HG02623 (cell line): Measurements from ENCODE around the gene CTNNBIP1.

Experiments
- ATAC-seq: cut with Tn5 transposase; IDR thresholded peaks from one replicate; pipeline ENCODE4 v1.9.1; 2021; ENCODE audit warnings: moderate library complexity; ENCODE audit not compliant: unreplicated experiment

The CTNNBIP1 gene

DNA sequence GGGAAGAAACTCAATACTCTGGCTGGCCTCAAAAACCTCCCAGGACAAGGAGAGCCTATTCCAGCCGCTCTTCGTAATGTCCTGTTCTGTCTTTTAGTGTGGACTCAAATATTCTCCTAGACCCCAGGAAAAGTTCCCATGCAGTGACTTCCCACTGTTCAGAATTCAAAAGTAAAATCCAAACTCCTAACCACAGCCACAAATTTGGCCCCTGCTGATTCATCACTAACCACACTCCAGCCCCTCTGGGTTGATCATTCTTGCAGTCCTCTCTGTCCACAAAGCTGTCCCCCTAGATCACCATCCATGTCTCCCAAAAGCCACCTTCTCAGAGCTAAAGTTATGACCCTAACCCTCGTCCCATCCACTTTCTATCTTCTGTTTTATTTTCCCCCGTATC, 5.1 kb downstream of the CTNNBIP1 start:
- no peak for ATAC-seq

DNA sequence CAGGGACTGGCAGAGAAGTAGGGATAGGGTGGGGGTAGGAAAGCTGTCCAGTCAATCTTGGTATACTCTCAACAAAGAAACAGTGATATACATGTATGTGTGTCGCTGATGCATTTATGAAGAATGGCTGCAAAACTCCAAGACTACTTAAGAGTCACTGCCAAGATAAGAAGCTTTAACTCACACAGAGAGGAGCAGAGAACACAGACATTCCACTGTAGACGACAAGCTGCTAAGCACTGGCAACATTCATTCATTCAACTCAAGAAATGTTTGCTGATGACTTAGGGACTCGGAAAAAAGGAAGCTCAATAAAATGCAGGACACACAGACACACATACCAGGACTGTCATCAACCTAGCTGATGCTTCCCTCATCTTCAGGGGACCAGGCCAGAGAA, 5.5 kb downstream of the CTNNBIP1 start:
- ATAC-seq, result no peak

- ATAC-seq, result no peak
These were observed 6.1 kb downstream of the CTNNBIP1 start for GRCh38 chr1:9903801-9904527.

GRCh38 chr1:9902060-9902452, 8.0 kb downstream of the CTNNBIP1 start:
- no peak for ATAC-seq

DNA sequence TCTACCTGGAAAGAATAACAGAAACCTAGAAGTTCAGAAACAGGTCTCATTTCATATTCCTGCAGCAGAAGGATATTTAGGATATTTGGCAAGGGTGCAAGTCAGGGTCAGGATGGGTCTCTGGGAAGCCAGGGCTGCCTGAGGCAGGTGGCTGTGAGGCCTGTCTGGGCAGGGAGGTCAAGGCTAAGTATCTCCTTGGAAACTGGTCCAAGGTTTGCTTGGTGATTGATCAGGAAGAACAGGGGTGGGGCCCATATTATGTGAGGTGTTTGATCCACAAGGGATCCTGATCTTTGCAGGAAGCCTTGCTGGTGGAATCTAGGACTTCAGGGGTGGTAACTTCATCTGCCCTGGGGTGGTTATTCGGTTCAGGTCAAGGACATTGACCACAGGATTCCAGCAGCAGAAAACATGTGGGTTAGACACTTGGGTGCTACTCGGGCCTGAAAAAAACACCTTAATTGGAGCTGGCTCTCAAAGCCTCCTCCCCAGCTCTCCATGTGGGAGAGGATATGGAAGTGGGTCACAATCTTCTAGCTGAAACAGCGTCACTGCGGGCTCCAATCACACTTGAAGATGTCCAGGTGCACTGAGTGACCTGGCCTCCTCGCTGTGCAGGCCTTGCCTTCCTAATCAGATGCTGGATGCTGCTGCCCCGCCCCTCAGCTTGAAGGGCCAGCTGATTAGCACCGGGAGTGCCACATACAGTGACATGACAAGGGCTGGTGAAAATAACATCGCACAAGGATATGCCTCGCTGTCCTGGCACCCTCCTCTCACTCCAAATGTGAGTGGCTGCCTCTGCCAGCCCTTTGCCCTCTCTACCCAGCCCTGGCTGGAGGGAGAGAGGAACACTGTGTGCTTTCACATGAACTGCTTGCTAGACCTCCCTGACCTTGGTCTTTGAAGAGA, 8.7 kb downstream of the CTNNBIP1 start:
- no peak for ATAC-seq

GRCh38 chr1:9900142-9901043, 9.7 kb downstream of the CTNNBIP1 start:
- no peak for ATAC-seq

- no peak for ATAC-seq
These were observed 16.0 kb downstream of the CTNNBIP1 start for GRCh38 chr1:9894115-9894514.

- no peak for ATAC-seq
These were observed 17.2 kb downstream of the CTNNBIP1 start for GRCh38 chr1:9892563-9893528.

- no peak for ATAC-seq
These were observed 18.9 kb downstream of the CTNNBIP1 start for GRCh38 chr1:9891207-9891606.

DNA sequence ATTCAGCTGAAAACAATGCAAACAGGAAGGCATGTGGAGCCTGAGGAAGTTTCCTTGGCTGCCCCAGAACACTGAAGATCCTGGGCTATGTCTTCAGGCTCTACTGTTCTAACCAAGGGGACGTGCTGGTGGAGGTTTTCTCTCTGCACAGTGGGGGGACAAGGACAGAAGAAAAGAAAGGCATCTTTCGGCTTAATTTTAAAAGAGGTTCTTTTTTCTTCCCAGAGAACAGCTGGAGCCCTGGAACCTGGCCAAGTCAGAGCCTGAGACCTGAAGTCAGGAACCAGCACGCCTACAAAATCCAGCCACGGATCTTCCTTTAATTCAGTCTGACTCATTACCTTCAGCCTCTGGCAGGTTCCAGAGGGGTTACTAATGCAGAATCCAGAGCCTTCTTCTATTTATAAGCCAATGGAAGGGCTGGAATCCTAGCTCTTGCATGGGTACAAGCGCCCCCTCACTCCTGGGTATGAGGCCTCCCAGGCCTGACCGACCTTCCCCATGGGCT, 19.8 kb downstream of the CTNNBIP1 start:
- ATAC-seq, result no peak

- no peak for ATAC-seq
These were observed 20.7 kb downstream of the CTNNBIP1 start for GRCh38 chr1:9889411-9889810.

DNA sequence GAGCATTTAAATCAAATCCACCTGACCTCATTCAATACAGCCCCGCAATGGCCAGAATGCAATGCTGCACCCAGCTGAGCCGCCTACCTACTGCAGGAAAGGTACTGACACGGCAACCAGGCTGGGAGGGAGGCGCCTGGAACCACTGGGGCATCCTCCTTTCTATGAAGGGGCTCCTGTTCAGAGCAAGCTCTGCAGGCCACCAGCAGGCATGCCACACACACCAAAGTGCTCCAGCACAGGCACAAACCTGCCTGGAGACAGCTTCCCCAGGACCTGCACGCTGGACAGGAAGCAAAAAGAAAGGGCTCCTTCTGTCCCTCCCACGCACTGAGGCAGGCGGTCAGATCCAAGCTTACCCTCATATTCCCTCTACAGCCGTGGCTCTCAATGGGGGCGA, 21.2 kb downstream of the CTNNBIP1 start:
- ATAC-seq, result no peak

GRCh38 chr1:9887070-9887469, 23.0 kb downstream of the CTNNBIP1 start:
- ATAC-seq, result no peak

- ATAC-seq, result no peak
These were observed 23.9 kb downstream of the CTNNBIP1 start for GRCh38 chr1:9886092-9886742.

GRCh38 chr1:9884805-9885204, 25.3 kb downstream of the CTNNBIP1 start:
- ATAC-seq, result no peak

DNA sequence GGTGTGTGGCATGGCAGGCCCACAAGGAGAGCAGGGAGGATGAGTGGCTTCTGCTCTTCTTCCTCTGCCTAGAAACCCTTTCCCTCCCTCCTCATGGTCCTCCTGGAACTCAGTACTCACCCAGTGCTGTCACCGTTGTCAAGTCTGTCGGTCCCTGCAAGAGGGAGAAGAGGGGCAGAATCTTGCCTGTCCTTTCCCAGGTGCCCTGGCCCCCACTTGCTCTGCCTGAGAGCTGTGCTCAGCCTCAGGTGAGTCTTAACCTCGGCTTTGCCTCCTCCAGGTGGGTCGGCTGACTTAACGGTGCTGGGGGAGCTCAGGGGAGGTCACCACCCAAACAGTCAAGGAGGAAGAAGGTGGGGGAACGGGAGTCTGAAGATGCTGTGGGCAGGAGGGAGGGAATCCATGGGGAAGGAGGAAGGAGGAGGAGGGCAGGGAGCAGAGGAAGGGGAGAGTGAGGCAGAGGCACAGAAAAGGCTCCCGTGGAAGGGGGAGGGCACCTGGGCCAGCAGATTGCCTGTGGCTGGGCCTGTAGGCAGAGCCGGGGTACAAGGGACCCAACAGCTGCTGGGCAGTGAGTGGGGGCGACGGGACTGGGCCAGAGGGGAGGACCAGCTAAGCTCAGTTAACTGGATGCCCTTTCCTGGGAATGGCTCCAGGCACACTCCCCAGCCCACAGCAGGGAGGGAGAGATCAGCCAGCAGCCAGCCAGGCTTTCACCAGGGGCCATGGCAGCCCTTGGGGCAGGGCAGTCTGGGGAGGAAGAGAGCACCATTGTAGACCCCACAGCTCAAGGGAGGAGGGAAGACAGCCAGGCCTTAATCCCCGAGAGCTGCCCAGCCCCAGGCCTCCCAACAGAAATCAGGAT, 26.3 kb downstream of the CTNNBIP1 start:
- ATAC-seq, result no peak

DNA sequence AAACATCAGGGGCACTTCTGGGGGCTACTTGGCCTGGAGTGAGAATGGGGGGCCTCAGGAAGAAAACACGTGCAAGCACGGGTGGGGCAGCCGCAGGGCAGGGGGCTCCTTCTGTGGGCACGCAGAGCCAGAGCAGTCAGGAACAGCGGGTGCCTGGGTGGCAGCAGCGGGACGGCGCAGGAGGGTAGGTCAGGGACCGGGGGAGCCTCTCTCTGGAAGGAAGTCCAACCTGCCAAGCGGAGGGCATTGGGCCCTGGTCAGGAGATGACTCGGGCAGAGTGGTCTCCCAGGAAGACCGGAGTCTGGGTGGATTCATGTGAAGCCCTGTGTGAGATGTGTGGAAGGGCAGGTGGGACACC, 27.1 kb downstream of the CTNNBIP1 start:
- ATAC-seq, result no peak

- no peak for ATAC-seq
These were observed 27.6 kb downstream of the CTNNBIP1 start for GRCh38 chr1:9882296-9882944.
